H9 (cell line): ENCODE measurements around the gene SSTR1. TPM values are rescaled to one million over a fixed set of nuclear protein-coding genes. Genes with fewer than 3 reads are reported as not detected.

Experiments
- DNase-seq: peaks from one replicate; pipeline ENCODE4 v3.0.0-alpha.2; 2017
- H2AFZ ChIP-seq: one replicate; pipeline ENCODE4 v1.6.1; 2013; ENCODE audit warnings: mild to moderate bottlenecking, low read length, control low read depth, moderate library complexity
- H2AK5ac ChIP-seq: 2 replicates; pipeline ENCODE4 v1.6.1; 2013; ENCODE audit warnings: low read length, control low read depth, mixed read lengths; ENCODE audit not compliant: insufficient read length
- H2BK120ac ChIP-seq: one replicate; pipeline ENCODE4 v1.6.1; 2013; ENCODE audit warnings: low read depth, mild to moderate bottlenecking, low read length, control low read depth, inconsistent platforms; ENCODE audit not compliant: poor library complexity, severe bottlenecking
- H2BK12ac ChIP-seq: 2 replicates; pipeline ENCODE4 v1.6.1; 2013; ENCODE audit warnings: low read length, control low read depth, mixed read lengths, low read depth; ENCODE audit not compliant: insufficient read length
- H2BK15ac ChIP-seq: 2 replicates; pipeline ENCODE4 v1.6.1; 2013; ENCODE audit warnings: low read depth, low read length, control low read depth
- H2BK20ac ChIP-seq: one replicate; pipeline ENCODE4 v1.6.1; 2013; ENCODE audit warnings: low read depth, mild to moderate bottlenecking, low read length, control low read depth, inconsistent platforms; ENCODE audit not compliant: poor library complexity, severe bottlenecking
- H2BK5ac ChIP-seq: 2 replicates; pipeline ENCODE4 v1.6.1; 2013; ENCODE audit warnings: low read length, control low read depth, mixed read lengths; ENCODE audit not compliant: insufficient read length
- H3K14ac ChIP-seq: 2 replicates; pipeline ENCODE4 v1.6.1; 2013; ENCODE audit warnings: low read length, control low read depth; ENCODE audit not compliant: insufficient read depth
- H3K18ac ChIP-seq: 2 replicates; pipeline ENCODE4 v1.6.1; 2013; ENCODE audit warnings: low read depth, mild to moderate bottlenecking, mixed read lengths, low read length, control low read depth; ENCODE audit not compliant: insufficient read length
- H3K23ac ChIP-seq: 2 replicates; pipeline ENCODE4 v1.6.1; 2013; ENCODE audit warnings: low read length, control low read depth, mixed read lengths, low read depth; ENCODE audit not compliant: insufficient read length
- H3K23me2 ChIP-seq: 2 replicates; pipeline ENCODE4 v1.6.1; 2013; ENCODE audit warnings: low read depth, mild to moderate bottlenecking, mixed read lengths, low read length, control low read depth; ENCODE audit not compliant: insufficient read length, poor library complexity, severe bottlenecking
- H3K27ac ChIP-seq: 2 replicates; pipeline ENCODE4 v1.5.1; 2013; ENCODE audit warnings: low read length, control low read depth, mixed read lengths, low read depth; ENCODE audit not compliant: insufficient read length
- H3K27me3 ChIP-seq: 2 replicates; pipeline ENCODE4 v1.6.1; 2013; ENCODE audit warnings: low read length, control low read depth, inconsistent platforms; ENCODE audit not compliant: insufficient read depth
- H3K4ac ChIP-seq: 2 replicates; pipeline ENCODE4 v1.6.1; 2013; ENCODE audit warnings: low read depth, mild to moderate bottlenecking, control low read depth, inconsistent platforms, low read length, moderate library complexity
- H3K4me1 ChIP-seq: 2 replicates; pipeline ENCODE4 v1.6.1; 2013; ENCODE audit warnings: low read length, control low read depth, inconsistent platforms; ENCODE audit not compliant: insufficient read depth
- H3K4me2 ChIP-seq: 2 replicates; pipeline ENCODE4 v1.6.1; 2013; ENCODE audit warnings: low read length, control low read depth, mixed read lengths; ENCODE audit not compliant: insufficient read length, insufficient read depth
- H3K56ac ChIP-seq: 2 replicates; pipeline ENCODE4 v1.6.1; 2013; ENCODE audit warnings: low read depth, mild to moderate bottlenecking, mixed read lengths, low read length, control low read depth; ENCODE audit not compliant: insufficient read length
- H3K79me1 ChIP-seq: 2 replicates; pipeline ENCODE4 v1.6.1; 2013; ENCODE audit warnings: low read depth, mild to moderate bottlenecking, moderate library complexity, low read length, control low read depth, inconsistent platforms; ENCODE audit not compliant: insufficient read depth, poor library complexity, severe bottlenecking
- H3K79me2 ChIP-seq: 2 replicates; pipeline ENCODE4 v1.6.1; 2013; ENCODE audit warnings: low read length, control low read depth, inconsistent platforms; ENCODE audit not compliant: insufficient read depth
- H3K9ac ChIP-seq: 2 replicates; pipeline ENCODE4 v1.6.1; 2013; ENCODE audit warnings: low read length, control low read depth, mixed read lengths; ENCODE audit not compliant: insufficient read length; ENCODE audit errors: extremely low read depth
- H3K9me3 ChIP-seq: one replicate; pipeline ENCODE4 v1.6.1; 2013; ENCODE audit warnings: low read depth, low read length, inconsistent platforms; ENCODE audit not compliant: control insufficient read depth
- H3T11ph ChIP-seq: one replicate; pipeline ENCODE4 v1.6.1; 2013; ENCODE audit warnings: mild to moderate bottlenecking, low read length, control low read depth, inconsistent platforms
- H4K20me1 ChIP-seq: one replicate; pipeline ENCODE4 v1.6.1; 2013; ENCODE audit not compliant: control insufficient read depth, insufficient read length, insufficient read depth
- H4K5ac ChIP-seq: 2 replicates; pipeline ENCODE4 v1.6.1; 2013; ENCODE audit warnings: low read depth, mild to moderate bottlenecking, mixed read lengths, low read length, control low read depth; ENCODE audit not compliant: insufficient read length
- H4K8ac ChIP-seq: replicated peaks from 2 replicates; pipeline ENCODE4 v1.6.1; 2013; ENCODE audit warnings: low read length, control low read depth, mixed read lengths, low read depth; ENCODE audit not compliant: insufficient read length
- H4K91ac ChIP-seq: 2 replicates; pipeline ENCODE4 v1.6.1; 2013; ENCODE audit warnings: low read depth, mild to moderate bottlenecking, moderate library complexity, mixed read lengths, low read length, control low read depth; ENCODE audit not compliant: insufficient read length
- H3K27ac Mint-ChIP-seq, 3 experiments: 2 replicates in 2 of 3; 3 replicates in 1 of 3; pipeline ENCODE4 v1.8.0; 2020 to 2021; ENCODE audit warnings: mixed read lengths in 3 of 3, mild to moderate bottlenecking in 1 of 3, moderate library complexity in 1 of 3
- H3K27me3 Mint-ChIP-seq: 2 replicates; pipeline ENCODE4 v1.8.0; 2021; ENCODE audit warnings: low read depth, mild to moderate bottlenecking, moderate library complexity, mixed read lengths
- H3K36me3 Mint-ChIP-seq, 3 experiments: 2 replicates in 2 of 3; 3 replicates in 1 of 3; pipeline ENCODE4 v1.8.0; 2020 to 2021; ENCODE audit warnings: low read depth in 3 of 3, mixed read lengths in 3 of 3; ENCODE audit not compliant: insufficient read depth in 1 of 3
- H3K4me1 Mint-ChIP-seq, 2 experiments: 2 replicates each; pipeline ENCODE4 v1.8.0; 2020; ENCODE audit warnings: mixed read lengths in 2 of 2
- H3K4me3 Mint-ChIP-seq, 2 experiments: 2 replicates in 1 of 2; 3 replicates in 1 of 2; pipeline ENCODE4 v1.8.0; 2020 to 2021; ENCODE audit warnings: mild to moderate bottlenecking in 2 of 2, mixed read lengths in 2 of 2, moderate library complexity in 1 of 2
- H3K9me3 Mint-ChIP-seq, 2 experiments: 2 replicates in 1 of 2; 3 replicates in 1 of 2; pipeline ENCODE4 v1.8.0; 2020; ENCODE audit warnings: mild to moderate bottlenecking in 2 of 2, mixed read lengths in 2 of 2, moderate library complexity in 1 of 2
- CTCF ChIP-seq: fragments of 200-600 bp; sonication (generic); conservative IDR thresholded peaks from 3 replicates; pipeline ENCODE4 v1.8.0; 2021; ENCODE audit warnings: antibody characterized with exemption, mild to moderate bottlenecking
- WGBS: extraction: QIAGEN DNeasy Blood & Tissue Kit; methylation state at CpG from one replicate; pipeline ENCODE4 v1.1.7; 2013; ENCODE audit warnings: missing lambda C conversion rate, low lambda C conversion rate, mixed read lengths; ENCODE audit not compliant: insufficient read length; ENCODE audit errors: extremely low coverage; 5-methylcytosine and 5-hydroxymethylcytosine counted together
- total RNA-seq: library from RNA; stranded (reverse); gene quantifications from 2 replicates; pipeline ENCODE4 v1.2.1, GENCODE V29; 2021

The SSTR1 gene
- total RNA-seq, 1 experiment from 2014 or later = 0.98 TPM

DNA sequence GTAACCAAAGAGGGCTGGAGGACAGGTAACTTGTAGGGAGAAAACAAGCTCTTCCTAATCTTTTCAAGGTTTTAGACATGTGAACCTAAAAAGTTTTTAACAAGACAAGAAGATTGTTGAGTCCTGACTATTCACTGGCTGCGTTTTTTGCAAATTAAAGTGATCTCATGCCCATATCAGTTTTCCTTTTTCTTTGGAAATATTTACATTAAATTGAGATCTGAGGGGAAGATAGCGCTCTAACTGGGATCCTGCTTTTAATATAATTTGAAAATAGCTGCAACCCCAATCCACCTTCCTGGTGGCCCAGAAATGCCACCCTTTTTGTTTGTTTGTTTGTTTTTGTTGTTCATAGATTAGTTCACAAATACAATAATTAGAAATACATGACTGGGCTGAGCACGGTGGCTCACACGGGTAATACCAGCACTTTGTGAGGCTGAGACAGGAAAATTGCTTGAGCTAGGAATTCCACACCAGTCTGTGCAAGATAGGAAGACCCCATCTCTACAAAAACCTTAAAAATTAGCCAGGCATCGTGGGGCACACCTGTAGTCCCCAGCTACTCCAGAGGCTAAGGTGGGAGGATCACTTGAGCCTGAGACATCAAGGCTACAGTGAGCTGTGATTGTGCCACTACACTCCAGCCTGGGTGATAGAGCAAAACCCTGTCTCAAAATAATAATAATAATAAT, 2.4 kb upstream of the SSTR1 start:
- Histone ChIP-seq H3K9ac (no peak overlapping the region), H2BK120ac (no peak overlapping the region), H2BK20ac (no peak overlapping the region), H3K4me2 (no peak overlapping the region), H2BK12ac (no peak overlapping the region), H2AFZ (no peak overlapping the region), H2BK15ac (no peak overlapping the region), H4K91ac (no peak overlapping the region), H3K27me3 (peaks cover 34% of the 10 kb centered on the region), H3K14ac (no peak overlapping the region), H3K79me1 (no peaks in the 10 kb centered on the region), H3K23ac (no peak overlapping the region), H3K23me2 (peaks cover 11% of the 10 kb centered on the region), H4K8ac (no peak overlapping the region), H3K4ac (no peak overlapping the region), H3K4me1 (no peaks in the 10 kb centered on the region), H3K27ac (no peak overlapping the region), H3T11ph (no peak overlapping the region), H2AK5ac (no peak overlapping the region), H3K56ac (no peak overlapping the region), H4K20me1 (no peaks in the 10 kb centered on the region), H3K79me2 (no peaks in the 10 kb centered on the region), H2BK5ac (no peak overlapping the region), H3K9me3 (no peaks in the 10 kb centered on the region), H4K5ac (no peak overlapping the region), H3K18ac (no peak overlapping the region)
- Mint-ChIP-seq H3K27ac (no peak overlapping the region), H3K9me3 (peaks cover 8 to 13% of the 10 kb centered on the region in 2 experiments), H3K36me3 (peaks cover 2 to 7% (median 6%) of the 10 kb centered on the region in 3 experiments), H3K4me3 (no peak overlapping the region), H3K4me1 (peaks cover 34 to 48% of the 10 kb centered on the region in 2 experiments), H3K27me3 (peaks cover 49% of the 10 kb centered on the region)
- DNase-seq = no peak
- TF ChIP-seq CTCF = no peak
- WGBS = no CpG with 5 or more reads among the region's 5 CpGs
